ENCODE data around the gene RPL37.
"Not testable (repeated sequence)": the region's sequence is repeated elsewhere in the genome, so short reads cannot be mapped to it uniquely, and the experiment has no call there.

The RPL37 gene

DNA sequence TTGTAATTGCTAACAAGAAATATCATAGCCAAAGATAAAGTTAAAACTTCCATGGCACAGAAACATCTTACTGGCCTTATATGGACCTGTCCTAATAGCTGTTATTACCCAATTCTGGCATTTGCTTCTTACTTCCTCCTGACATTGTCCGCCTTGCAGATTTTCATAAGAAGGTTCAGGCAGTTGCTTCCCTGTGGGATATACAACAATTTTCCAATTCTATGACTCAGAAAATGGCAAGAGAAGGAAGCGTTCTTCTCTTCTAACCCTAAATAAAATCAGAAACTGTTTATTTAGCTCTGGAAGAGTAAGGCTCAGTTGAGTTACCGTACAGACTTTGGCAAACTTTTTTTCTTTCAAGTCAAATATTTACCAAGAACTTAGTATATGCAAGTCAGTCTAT is 38.5 kb downstream of the RPL37 start:
- DNase-seq: no peak

DNA sequence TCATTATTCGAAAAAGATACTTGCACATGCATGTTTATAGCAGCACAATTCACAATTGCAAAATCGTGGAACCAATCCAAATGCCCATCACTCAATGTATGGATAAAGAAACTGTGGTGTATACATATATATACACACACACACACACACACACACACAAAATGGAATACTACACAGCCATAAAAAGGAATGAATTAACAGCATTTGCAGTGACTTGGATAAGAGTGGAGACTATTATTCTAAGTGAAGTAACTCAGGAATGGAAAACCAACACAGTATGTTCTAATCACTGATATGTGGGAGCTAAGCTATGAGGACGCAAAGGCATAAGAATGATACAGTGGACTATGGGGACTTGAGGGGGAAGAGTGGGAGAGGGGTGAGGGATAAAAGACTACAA is 40.1 kb downstream of the RPL37 start:
- not testable (repeated sequence) for DNase-seq

DNA sequence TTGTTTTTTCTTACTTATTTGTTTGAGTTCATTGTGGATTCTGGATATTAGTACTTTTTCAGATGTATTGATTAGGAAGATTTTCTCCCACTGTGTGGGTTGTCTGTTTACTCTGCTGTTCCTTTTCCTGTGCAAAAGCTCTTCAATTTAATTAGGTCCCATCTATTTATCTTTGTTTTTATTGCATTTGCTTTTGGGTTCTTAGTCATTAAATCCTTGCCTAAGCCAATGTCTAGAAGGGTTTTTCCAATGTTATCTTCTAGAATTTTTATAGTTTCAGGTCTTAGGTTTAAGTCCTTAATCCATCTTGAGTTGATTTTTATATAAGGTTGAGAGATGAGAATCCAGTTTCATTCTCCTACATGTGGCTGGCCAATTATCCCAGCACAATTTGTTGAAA is 40.7 kb downstream of the RPL37 start:
- not testable (repeated sequence) for DNase-seq

DNA sequence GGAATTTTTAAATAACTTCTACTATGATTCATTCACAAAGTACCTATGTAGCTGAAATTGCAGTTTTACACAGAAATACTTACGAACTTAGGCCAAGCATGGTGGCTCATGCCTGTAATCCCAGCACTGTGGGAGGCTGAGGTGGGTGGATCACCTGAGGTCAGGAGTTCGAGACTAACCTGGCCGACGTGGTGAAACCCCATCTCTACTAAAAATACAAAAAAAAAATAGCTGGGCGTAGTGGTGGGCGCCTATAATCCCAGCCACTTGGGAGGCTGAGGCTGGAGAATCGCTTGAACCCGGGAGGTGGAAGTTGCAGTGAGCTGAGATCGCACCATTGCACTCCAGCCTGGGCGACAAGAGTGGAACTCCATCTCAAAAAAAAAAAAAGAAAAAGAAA is 42.3 kb downstream of the RPL37 start:
- DNase-seq: not testable (repeated sequence)

DNA sequence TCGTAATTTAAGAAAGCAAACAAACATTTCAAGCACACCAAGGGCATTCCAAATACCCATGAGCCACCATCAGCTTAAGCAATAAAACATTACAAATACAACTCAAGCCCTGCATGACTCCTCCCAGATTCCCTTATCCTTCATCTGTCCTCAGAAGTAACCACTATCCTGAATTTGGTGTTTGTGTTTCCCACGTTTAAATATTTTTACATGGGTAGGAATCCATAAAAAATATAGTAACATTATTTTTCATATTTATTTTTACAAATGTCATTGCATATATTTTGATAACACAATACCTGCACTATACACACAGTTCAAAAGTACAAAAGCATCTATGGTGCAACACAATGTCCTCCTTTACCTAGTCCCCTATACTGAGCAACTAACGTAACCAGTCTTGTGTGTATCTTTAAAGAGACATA is 43.3 kb downstream of the RPL37 start:
- no peak for DNase-seq

DNA sequence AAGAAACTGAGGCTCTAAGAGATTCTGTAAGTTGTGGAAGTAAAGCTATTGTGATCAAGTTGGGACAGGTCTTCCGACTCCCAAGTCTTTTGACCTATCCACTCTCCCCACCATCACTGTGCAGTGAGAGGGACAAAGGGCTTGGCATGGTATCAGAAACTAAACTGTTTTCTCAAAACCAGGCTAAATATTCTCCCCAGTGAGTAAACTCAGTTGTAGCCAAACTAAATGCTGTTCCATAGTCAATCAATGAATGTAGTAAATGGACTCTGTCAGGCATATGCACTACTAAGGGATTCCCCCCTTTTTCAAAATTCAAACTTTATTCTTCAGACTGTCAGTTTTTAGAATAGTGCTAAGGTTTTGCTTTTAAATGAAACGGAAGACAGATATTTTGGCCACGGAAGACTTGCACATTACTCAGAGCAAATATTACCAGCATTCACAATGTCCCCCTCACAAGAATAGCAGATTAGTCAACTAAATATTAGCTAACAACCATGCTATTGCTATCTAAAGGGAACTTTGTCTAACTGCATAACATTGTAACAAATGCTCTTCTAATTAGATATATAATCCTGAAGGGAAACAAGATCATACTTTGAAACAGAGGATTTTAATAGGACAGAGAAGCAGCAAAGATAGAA is 44.0 kb downstream of the RPL37 start:
- DNase-seq: no peak

DNA sequence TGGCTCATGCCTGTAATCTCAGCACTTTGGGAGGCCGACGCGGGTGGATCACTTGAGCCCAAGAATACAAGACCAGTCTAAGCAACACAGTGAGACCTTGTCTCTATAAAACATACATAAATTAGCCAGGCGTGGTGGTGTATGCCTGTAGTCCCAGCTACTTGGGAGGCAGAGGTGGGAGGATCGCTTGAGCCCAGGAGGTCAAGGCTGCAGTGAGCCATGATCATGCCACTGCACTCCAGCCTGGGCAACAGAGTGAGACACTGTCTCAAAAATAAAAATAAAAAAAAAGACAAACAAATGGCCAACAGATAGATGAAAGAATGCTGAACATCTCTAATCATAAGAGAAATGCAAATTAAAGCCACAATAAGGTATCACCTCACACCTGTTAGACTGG is 46.1 kb downstream of the RPL37 start:
- DNase-seq: not testable (repeated sequence)

DNA sequence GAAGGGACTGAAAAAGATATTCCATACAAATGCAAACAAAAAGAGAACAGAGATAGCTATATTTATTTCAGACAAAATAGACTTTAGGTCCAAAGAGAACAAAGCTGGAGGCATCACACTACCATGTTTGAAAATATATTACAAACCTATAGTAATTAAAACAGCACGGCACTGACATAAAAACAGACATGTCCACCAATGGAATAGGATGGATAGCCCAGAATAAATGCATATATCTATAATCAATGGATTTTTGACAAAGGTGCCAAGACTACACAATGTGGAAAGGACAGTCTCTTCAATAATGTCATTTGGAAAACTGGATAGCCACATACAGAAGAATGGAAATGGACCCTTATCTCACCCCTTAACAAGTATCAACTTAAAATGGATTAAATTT is 47.0 kb downstream of the RPL37 start:
- DNase-seq: no peak

DNA sequence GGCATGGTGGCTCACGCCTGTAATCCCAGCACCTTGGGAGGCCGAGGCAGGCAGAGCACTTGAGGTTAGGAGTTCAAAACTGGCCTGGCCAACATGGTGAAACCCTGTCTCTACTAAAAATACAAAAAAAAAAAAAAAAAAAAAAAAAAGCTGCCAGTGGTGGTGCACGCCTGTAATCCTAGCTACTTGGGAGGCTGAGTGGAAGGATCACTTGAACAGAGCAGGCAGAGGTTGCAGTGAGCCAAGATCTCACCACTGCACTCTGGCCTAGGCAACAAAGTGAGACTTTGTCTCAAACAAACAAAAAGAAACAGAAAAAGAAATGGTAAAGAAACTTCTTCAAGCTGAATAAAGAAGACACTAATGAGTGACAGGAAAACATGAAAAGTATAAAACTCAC is 48.4 kb downstream of the RPL37 start:
- not testable (repeated sequence) for DNase-seq

DNA sequence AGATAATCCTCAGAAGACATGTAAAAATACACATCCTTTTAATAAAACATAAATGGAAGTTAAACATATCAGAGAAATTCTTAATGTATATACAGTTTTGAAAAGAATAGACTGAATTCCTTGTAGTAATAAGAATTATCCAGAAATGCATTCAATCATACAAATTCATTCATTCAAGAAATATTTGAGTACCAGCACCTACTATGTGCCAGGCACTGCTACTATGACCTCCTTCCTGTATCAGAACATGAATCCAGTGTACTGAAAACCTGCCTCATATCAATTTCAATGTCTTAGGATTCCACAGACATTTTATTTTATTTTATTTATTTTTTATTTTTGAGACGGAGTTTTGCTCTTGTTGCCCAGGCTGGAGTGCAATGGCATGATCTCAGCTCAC is 50.1 kb downstream of the RPL37 start:
- DNase-seq: no peak

DNA sequence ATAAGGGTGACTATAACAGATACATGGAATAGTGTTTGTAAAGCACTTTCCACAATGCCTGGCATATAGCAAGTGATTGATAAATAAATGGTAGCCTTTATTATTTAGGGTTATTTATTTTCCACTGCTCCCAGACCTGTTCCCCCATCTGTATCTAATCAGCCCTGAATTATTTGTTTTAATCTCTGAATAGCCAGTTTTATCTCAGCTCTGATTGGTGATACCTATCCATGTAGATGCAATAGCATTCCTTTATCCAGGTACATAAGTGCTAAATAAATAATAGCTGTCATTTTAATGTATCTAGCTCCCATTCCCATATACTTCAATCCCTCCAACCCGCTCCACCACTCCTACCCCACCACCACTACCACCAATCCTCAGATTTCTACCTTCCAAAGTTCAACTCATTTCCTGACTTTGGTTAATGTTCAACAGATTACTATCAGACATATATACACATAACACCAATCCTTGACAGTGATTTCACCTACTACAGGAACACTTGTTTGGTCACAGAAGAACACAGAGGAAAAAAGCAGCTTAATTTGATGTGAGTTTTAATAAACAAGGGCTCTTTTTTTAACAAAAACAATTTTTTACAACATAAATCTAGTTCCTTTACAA is 50.9 kb downstream of the RPL37 start:
- DNase-seq: no peak

DNA sequence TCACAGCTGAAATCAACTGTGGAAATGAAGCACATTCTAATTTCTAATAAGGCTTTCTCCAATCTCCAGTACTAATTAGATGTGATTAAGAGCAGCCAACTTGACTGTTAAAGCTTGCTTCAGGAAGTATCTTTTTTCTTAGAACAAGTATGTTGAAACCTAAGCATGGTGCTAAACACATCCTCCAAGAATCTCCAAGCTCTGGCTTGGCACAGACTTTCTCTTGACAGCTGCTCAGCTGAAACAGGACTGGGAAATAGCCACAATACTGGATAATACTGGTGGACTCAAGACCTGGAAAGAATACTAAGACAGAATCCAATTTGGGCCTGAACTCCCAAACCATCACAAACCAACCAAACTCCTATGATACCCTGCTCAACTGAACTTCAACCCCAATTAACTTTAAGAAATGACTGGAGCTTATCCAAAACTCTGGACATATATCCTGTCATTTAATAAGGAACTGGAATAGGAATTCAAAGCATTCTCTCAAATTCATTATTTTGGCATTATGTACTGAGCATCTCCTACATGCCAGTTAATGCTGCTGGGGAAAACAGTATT is 53.1 kb downstream of the RPL37 start:
- DNase-seq: no peak

DNA sequence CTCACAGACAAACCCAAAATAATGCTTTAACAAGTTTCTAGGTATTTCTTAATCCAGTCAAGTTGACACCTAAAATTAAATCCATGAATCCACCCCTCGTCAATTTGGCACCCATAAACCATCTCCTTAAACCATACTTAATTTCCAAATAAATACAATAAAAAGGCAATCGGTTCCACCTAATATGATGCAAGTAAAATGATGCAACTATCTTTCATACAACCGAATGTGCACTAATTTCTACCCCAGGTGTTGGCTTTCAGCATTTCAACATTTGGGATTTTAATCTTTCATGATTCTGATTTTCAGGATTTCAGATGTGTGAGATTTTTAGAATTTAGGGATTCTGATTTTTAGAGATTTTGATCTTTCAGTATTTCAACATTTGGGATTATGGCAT is 54.2 kb downstream of the RPL37 start:
- no peak for DNase-seq

DNA sequence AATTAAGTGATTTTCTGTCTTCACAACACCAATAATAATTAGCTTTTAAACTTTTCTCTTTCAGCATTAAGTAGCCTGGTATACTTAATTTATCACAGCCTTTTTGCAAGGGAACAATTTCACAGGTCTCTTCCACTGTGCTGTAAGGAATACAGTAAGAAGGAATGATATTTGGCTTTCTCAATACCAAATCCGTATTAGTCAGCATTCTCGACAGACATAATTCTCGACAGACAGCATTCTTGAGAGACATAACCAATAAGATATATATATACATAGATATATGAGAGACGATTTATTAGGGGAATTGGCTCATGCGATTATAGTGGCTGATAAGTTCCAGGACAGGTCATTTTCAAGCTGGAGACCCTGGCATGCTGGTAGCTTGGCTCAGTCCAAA is 54.8 kb downstream of the RPL37 start:
- DNase-seq: no peak

DNA sequence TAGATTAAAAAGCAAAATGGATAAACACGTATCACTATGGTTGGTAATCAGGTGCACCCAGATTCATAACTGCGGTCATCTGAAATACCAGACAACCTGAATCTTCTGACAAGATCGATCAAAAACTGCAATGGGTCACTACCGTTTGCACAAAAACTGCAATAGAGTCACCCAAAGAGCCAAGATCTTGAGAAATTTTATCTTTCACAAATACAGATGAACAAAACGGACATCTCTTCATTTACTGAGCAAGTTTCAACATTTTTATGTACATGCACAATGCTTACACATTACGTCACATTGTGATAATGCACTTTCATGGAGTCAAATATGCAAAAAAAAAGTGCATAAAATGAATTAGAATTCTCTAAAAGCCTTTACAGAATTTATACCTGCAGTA is 55.5 kb downstream of the RPL37 start:
- DNase-seq: no peak

DNA sequence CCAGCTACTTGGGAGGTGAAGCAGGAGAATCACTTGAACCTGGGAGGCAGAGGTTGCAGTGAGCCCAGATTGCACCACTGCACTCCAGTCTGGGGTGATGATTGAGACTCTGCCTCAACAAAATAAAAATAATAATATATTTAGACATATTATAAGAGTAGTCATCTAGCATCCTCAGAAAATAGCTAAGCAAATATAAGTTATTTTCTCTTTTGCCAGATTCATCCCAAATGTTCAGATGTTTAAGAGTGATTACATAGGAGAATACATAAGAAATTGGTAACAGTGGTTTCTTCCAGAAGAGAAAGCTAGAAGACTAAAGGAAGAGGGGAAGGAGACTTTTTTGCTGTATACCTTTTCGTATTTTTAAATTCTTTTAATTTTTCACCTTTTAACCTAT is 56.9 kb downstream of the RPL37 start:
- no peak for DNase-seq

DNA sequence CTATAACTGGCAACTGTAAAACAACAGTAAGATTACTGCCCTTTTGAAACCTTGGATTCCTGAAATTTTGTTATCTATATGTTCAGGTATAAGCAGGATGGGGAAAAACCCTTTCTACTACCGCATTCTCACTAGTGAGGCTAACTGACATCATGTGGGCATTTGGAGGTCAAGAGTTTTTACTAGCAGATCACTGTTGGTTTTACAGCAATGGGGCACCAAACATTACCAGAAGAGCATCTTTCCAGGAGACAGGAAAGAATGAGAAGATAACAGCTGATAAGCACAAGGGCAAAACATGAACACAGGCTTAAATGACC is 58.4 kb downstream of the RPL37 start:
- no peak for DNase-seq

DNA sequence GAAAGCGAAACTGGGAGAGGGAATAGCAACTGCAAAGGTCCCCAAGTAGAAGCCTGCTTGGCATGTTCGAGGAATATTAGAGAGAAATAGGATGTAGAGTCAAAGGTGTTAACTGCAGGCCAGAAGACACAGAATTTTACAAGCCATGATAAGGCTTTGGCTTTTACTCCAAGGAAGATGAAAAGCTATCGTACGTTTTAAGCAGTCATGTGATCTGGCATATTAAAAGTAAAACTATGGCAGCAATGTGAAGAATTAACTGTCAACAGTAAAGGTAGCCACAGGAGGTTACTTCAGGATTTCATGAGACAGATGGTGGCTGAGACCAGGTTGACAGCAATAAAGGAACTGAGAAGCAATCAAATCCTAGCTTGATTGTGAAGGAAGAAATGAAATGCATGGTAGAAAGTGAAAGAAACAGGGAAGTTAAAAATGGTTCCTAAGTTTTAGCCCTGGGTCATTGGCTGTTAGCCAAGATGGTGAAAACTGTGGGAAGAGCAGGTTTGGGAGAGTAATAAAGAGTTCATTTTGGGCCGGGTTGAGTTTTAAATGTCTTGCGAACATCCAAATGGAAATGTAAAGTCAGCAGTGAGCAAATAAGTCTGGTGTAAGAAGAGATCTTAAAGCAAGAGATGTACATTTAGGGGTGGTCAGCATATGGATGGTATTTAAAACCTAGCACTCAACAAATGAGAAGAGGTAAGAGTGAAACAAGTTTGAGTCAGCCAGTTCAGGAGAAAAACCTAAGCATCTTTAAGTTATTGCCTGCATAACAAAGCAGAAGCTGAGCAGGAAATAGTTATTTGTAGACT is 59.0 kb downstream of the RPL37 start:
- DNase-seq: no peak

Measured in SHP77 treated with DMSO at 0.1 percent for 48 hours (cell line).